HepG2 (cell line): ENCODE data around the gene LAMC3. TPM values are rescaled to one million over a fixed set of nuclear protein-coding genes. Genes with fewer than 3 reads are reported as not detected.

Source experiments
- CTCF ChIP-seq: sonication (generic); formaldehyde crosslinking; IDR thresholded peaks from 2 replicates; pipeline ENCODE4 v1.5.0; 2020; ENCODE audit warnings: mild to moderate bottlenecking, missing genetic modification reagents, moderate library complexity
- KLF9 ChIP-seq: IDR thresholded peaks from 2 replicates; pipeline ENCODE4 v1.6.1; 2016; ENCODE audit warnings: low read depth
- TERF1 ChIP-seq: sonication (generic); formaldehyde crosslinking; IDR thresholded peaks from 2 replicates; pipeline ENCODE4 v1.8.0; 2022; ENCODE audit warnings: mild to moderate bottlenecking, missing genetic modification reagents, moderate library complexity
- ZFP62 ChIP-seq: sonication (generic); formaldehyde crosslinking; IDR thresholded peaks from 2 replicates; pipeline ENCODE4 v1.4.0; 2020; ENCODE audit warnings: missing genetic modification reagents
- ZHX1 ChIP-seq: sonication (generic); formaldehyde crosslinking; IDR thresholded peaks from 2 replicates; pipeline ENCODE4 v1.8.1; 2022; ENCODE audit warnings: low read depth, mild to moderate bottlenecking, missing genetic modification reagents
- ZNF33B ChIP-seq: sonication (generic); formaldehyde crosslinking; IDR thresholded peaks from 2 replicates; pipeline ENCODE4 v1.5.1; 2020; ENCODE audit warnings: mild to moderate bottlenecking, missing genetic modification reagents
- polyA plus RNA-seq, 8 experiments: library from polyadenylated mRNA; depleted of rRNA in 3 of 8; stranded (reverse) in 7 of 8; unstranded in 1 of 8; fragments of >200 nt; fragmentation: Illumina TruSeq in 4 of 8; extraction: Trizol in 4 of 8; gene quantifications; 2 replicates each; pipeline versions ENCODE4 v1.2.1 to v1.2.3, GENCODE V29; 2011 to 2016; ENCODE audit warnings: low read depth in 4 of 8, missing spikeins in 1 of 8, mixed read lengths in 1 of 8; ENCODE audit not compliant: insufficient read depth in 1 of 8
- total RNA-seq, 5 experiments: library from RNA; depleted of rRNA; stranded (reverse); fragments of >200 nt; fragmentation: Illumina TruSeq; extraction: Trizol; gene quantifications; 2 replicates each; pipeline ENCODE4 v1.2.3, GENCODE V29; 2016; ENCODE audit warnings: low read depth in 1 of 5

LAMC3 gene
- total and polyA plus RNA-seq, 2 of the 13 experiments (the other 11 are each of a cell fraction or from before 2014, with no cell fraction given), result 0.07 to 0.57 TPM

DNA sequence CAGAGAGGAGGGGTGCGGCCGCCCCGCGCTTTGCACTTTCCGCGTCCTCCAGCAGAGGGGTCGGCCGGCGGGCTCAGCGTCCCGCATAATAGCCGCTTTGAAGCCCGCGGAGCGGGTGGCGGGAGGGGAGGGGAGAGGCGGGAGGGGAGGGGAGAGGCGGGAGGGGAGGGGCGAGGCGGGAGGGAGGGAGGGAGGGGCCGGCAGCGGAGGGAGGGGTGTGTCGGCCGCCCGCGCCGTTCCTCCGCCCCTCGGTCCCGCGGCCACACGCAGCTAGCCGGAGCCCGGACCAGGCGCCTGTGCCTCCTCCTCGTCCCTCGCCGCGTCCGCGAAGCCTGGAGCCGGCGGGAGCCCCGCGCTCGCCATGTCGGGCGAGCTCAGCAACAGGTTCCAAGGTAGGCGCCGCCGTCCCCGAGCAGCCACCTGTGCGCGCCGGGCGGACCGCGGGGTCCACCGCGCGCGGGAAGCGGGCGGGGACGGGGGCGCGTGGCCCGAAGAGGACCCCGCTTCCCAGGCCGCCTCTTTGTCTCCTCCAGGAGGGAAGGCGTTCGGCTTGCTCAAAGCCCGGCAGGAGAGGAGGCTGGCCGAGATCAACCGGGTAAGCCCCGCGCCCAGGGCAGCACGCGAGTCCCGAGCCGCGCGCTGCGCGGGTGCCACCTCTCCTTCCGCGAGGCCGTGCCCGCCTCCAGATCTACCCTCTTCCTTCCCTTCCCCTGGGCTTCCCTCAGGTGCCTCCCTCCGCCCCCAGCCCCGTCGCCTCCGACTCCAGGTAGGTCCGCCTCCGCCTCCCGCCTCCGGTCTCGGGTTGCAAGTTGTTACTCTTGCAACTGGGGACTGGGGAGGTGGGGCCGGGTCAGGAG, 87.5 kb downstream of the LAMC3 start, which contains the start of gene AIF1L (continued):
- 0 out of 2 replicates have a peak, but pooled peaks have one; percentile 54 for TF ChIP-seq ZNF33B (CRISPR knock-in tag)
- no peak for TF ChIP-seq ZFP62 (CRISPR knock-in tag)
- TF ChIP-seq CTCF, result peak; percentile 50
- 0 out of 2 replicates have a peak, but pooled peaks have one; percentile 23 for TF ChIP-seq TERF1 (CRISPR knock-in tag)
- no peak for TF ChIP-seq ZHX1 (CRISPR knock-in tag)
- no peak for TF ChIP-seq KLF9 (CRISPR knock-in tag)
